GM18520 (cell line): ENCODE measurements around the gene YIPF4.
"Not testable (repeated sequence)": the region's sequence is repeated elsewhere in the genome, so short reads cannot be mapped to it uniquely, and the experiment has no call there.

ENCODE experiments used
- ATAC-seq: cut with Tn5 transposase; IDR thresholded peaks from one replicate; pipeline ENCODE4 v1.9.1; 2021; ENCODE audit not compliant: unreplicated experiment

The YIPF4 gene

DNA sequence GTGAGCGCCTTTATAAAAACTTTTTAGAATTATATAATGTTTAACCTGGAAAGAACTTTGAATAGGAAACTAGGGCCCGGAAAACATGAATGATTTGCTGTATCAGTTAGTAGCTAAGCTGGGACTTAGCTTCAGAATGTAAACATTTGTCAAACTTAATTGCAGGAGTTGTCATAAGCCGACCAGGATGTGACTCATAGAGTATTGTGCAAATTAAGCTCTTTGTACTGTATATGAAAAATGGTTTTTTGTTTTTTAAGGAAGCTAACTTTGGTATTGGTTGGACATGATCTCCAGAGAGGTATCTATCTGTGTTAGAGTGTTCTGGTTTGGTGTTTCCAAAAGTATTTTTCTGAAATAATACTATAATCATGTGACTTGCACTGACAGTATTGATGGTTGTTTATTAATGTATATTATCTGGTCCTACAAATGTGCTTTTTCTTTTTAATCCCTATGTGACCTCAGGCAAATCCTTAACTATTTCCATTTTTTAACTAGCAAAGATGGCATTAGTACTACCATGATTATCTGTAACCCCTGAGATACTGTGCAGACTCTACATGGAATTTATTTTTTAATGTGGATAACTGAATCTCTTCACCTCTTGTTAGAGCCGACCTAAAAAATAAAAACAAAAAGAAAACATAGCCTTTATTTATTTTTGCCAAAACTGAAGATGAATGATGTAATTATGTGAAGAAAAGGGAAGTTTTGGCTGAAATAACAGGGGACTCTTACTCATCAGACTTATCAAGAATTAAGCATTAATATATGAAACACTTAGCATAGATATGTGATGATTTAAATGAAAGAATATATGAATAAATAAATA, 11.7 kb downstream of the YIPF4 start:
- ATAC-seq, result no peak

- ATAC-seq, result no peak
Measured at GRCh38 chr2:32290000-32290339, 12.3 kb downstream of the YIPF4 start.

DNA sequence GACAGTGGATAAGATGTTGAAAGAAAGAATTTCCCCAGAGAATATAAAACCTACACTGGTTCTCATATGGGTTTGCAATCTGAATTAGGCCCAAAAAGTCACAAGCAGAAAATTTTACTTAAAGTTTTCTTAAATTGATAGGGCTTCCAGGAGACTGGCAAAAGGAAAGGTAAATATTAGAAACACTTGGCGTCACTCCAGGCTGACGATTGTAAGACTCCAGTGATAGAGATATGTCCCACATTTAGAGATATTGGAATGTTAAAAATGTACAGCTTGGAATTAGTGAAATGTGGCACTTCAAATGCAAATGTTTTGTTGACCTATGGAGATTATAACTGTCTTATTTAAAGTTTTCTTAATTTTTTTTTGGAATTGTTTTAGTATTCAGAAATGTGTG, 14.0 kb downstream of the YIPF4 start:
- ATAC-seq, result no peak

DNA sequence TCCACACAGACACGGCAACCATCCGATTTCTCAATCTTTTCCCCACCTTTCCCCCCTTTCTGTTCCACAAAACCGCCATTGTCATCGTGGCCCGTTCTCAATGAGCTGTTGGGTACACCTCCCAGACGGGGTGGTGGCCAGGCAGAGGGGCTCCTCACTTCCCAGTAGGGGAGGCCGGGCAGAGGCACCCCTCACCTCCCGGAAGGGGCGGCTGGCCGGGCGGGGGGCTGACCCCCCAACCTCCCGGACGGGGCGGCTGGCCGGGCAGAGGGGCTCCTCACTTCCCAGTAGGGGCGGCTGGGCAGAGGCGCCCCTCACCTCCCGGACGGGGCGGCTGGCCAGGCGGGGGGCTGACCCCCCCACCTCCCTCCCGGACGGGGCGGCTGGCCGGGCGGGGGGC, 15.8 kb downstream of the YIPF4 start:
- ATAC-seq, result not testable (repeated sequence)

DNA sequence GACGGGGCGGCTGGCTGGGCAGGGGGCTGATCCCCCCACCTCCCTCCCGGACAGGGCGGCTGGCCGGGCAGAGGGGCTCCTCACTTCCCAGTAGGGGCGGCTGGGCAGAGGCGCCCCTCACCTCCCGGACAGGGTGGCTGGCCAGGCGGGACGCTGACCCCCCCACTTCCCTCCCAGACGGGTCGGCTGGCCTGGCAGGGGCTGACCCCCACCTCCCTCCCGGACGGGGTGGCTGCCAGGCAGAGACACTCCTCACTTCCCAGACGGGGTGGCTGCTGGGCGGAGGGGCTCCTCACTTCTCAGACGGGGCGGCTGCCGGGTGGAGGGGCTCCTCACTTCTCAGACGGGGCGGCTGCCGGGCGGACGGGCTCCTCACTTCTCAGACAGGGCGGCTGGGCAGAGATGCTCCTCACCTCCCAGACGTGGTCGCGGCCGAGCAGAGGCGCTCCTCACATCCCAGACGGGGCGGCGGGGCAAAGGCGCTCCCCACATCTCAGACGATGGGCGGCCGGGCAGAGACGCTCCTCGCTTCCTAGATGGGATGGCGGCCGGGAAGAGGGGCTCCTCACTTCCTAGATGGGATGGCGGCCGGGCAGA, 16.4 kb downstream of the YIPF4 start:
- not testable (repeated sequence) for ATAC-seq

GRCh38 chr2:32310577-32310976, 32.9 kb downstream of the YIPF4 start:
- ATAC-seq, result no peak

DNA sequence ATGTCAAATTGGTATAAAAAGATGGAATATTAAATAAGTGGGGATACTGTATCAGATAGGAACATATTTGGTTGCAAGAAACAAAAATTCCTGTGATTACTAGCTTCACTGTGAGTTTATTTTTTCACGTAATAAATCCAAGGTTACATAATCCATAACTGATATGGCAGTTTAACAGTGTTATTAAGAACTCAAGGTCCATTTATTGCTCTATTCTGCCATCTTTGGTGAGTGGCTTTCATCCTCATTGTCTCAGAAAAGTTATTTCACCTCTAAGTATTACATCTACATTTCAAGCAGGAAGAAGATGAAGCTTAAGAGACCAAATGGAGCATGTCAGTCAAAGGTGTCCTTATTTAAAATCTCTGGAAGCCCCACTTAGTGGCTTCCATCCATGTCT, 37.2 kb downstream of the YIPF4 start:
- ATAC-seq, result no peak

DNA sequence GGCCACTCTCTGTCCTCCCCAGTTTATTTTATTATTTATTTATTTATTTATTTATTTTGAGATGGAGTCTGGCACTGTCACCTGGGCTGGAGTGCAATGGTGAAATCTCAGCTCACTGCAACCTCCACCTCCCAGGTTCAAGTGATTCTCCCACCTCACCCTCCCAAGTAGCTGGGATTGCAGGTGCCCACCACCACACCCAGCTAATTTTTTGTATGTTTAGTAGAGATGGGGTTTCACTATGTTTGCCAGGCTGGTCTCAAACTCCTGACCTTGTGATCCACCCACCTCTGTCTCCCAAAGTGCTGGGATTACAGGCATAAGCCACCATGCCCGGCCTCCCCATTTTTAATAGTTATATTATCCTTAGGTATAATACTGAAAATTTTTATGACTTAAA, 51.0 kb downstream of the YIPF4 start:
- not testable (repeated sequence) for ATAC-seq

DNA sequence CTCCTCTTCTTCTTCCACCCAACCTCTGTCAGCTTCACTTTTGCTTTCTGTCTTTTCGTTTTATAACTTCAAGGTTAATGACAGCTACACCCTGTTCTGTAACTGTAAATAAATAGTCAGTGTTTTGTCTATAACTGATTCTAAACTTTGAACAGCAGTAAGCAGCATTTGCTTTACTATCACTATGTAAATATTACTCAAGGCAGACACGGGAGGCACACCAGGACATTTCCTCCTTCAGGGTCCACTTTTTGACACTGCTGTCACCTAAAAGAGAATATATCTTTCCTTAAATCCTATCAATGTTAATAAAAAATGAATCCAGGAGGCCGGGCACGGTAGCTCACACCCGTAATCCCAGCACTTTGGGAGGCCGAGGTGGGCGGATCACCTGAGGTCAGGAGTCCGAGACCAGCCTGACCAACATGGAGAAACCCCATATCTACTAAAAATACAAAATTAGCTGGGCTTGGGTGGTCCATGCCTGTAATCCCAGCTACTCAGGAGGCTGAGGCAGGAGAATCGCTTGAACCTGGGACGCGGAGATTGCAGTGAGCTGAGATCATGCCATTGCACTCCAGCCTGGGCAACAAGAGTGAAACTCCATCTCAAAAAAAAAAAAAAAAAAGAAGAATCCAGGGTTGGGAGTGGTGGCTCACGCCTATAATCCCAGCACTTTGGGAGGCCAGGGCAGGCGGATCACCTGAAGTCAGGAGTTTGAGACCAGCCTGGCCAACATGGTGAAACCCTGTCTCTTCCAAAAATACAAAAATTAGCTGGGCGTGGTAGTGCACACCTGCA, 51.7 kb downstream of the YIPF4 start:
- ATAC-seq, result not testable (repeated sequence)

GRCh38 chr2:32330136-32330535, 52.4 kb downstream of the YIPF4 start:
- no peak for ATAC-seq

GRCh38 chr2:32342801-32343200, 65.1 kb downstream of the YIPF4 start:
- ATAC-seq, result no peak

- not testable (repeated sequence) for ATAC-seq
Measured at GRCh38 chr2:32350797-32351196, 73.1 kb downstream of the YIPF4 start.

- no peak for ATAC-seq
Measured at GRCh38 chr2:32355976-32356680, 78.4 kb downstream of the YIPF4 start.

- peak; percentile 80 for ATAC-seq
Measured at GRCh38 chr2:32356681-32357317, 79.1 kb downstream of the YIPF4 start, which contains the start of gene BIRC6. TSS of gene BIRC6 (plus strand) at chr2:32357023. CDS start at chr2:32357162, 139 bp downstream.

- peak; percentile 1 for ATAC-seq
Measured at GRCh38 chr2:32357318-32358110, 79.8 kb downstream of the YIPF4 start.

GRCh38 chr2:32358111-32358482, 80.4 kb downstream of the YIPF4 start:
- no peak for ATAC-seq

GRCh38 chr2:32360416-32360815, 82.7 kb downstream of the YIPF4 start:
- ATAC-seq, result no peak

- not testable (repeated sequence) for ATAC-seq
Measured at GRCh38 chr2:32362997-32363396, 85.3 kb downstream of the YIPF4 start.

DNA sequence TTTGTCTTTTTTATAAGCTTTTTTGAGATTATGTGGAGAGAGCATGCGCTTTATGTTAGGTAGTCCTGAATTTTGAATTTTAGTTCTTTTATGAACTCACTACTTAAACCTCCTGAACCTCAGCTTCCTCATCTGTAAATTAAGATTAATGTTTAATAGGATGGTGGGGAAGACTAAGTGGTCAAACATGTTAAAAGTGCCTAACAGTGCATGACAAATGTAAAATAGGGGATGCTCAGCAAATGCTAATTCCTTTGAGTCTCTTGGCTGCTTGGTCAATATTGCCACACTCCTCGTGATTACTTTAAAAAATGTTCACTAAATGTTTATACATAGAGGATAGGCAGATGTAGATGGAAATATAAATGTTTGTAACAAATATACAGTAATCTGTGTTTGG, 85.9 kb downstream of the YIPF4 start:
- peak; percentile 72 for ATAC-seq

DNA sequence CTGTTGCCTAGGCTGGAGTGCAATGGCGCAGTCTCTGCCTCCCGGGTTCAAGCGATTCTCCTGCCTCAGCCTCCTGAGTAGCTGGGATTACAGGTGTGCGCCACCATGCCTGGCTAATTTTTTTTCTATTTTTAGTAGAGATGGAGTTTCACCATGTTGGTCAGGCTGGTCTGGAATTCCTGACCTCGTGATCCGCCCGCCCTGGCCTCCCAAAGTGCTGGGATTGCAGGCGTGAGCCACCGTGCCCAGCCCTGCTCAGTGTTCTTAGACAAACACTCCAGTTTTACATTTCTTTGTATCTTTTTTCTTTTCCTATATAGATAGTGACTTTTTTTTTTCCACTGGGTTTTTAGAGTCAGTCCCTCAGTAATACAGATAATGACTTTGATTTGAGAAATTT, 86.6 kb downstream of the YIPF4 start:
- not testable (repeated sequence) for ATAC-seq
